Activated naive CD4-positive, alpha-beta T cell treated with anti-CD3 and anti-CD28 coated beads for 36 hours (primary cell): ENCODE results near the gene SGF29. TPM values are rescaled to one million over a fixed set of nuclear protein-coding genes. Genes with fewer than 3 reads are reported as not detected.
"Not testable (repeated sequence)": the region's sequence is repeated elsewhere in the genome, so short reads cannot be mapped to it uniquely, and the experiment has no call there.

Experiments
- CTCF ChIA-PET: fragments of 350-600 bp; sonication (Branson Sonifier 250); formaldehyde crosslinking; loops from one replicate; lab custom pipeline; 2021; ENCODE audit warnings: antibody characterized with exemption; lab: Charles Lee
- DNase-seq: peaks from one replicate; pipeline ENCODE4 v3.0.0-alpha.2; 2020
- H3K27ac Mint-ChIP-seq: one replicate; pipeline ENCODE4 v1.8.0; 2021; ENCODE audit warnings: mild to moderate bottlenecking, mixed read lengths
- H3K27me3 Mint-ChIP-seq: one replicate; pipeline ENCODE4 v1.8.0; 2021; ENCODE audit warnings: low read depth, mixed read lengths
- H3K36me3 Mint-ChIP-seq: one replicate; pipeline ENCODE4 v1.8.0; 2021; ENCODE audit warnings: low read depth, mixed read lengths
- H3K4me1 Mint-ChIP-seq: one replicate; pipeline ENCODE4 v1.8.0; 2021; ENCODE audit warnings: low read depth, mixed read lengths
- H3K4me3 Mint-ChIP-seq: one replicate; pipeline ENCODE4 v1.8.0; 2021; ENCODE audit warnings: mild to moderate bottlenecking, moderate library complexity, mixed read lengths
- H3K9me3 Mint-ChIP-seq: one replicate; pipeline ENCODE4 v1.8.0; 2021; ENCODE audit warnings: mixed read lengths
- intact Hi-C: fragments of 100-400 bp; cut with micrococcal nuclease; formaldehyde crosslinking; loops from one replicate; pipeline ENCODE4 v1.15.1; 2023
- total RNA-seq, 2 experiments: library from RNA; stranded (reverse); gene quantifications; one replicate each; pipeline ENCODE4 v1.2.3, GENCODE V29; 2021

The SGF29 gene
- total RNA-seq, 2 experiments from 2014 or later: 15.9 TPM

DNA sequence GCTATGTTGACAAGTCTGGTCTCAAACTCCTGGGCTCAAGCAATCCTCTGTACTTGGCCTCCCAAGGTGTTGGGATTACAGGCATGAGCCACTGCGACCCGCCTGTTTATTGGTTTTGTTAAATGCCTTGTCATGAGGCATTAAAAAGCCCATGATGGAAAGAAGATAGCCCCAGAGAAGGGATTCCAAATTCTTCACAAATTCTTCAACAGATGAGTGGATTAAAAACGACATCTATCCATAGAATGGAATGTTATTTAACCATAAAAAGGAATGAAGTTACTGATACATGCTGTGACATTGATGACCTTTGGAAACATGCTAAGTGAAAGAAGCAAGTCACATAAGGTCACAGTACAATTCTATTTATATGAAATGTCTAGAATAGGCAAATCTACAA is 4.7 kb downstream of the SGF29 start:
- no peak for DNase-seq
- no peaks in the 10 kb centered on the region for H3K27me3 Mint-ChIP-seq
- H3K4me3 Mint-ChIP-seq: no peak overlapping the region
- peaks cover 25% of the 10 kb centered on the region for H3K36me3 Mint-ChIP-seq
- intact Hi-C loops: no loop called here
- CTCF ChIA-PET: interaction anchor here (0.9 kb wide), 1 partner anchor 52 kb away, joined by 3 read pairs; the partner anchor contains the start of gene SULT1A1
- H3K9me3 Mint-ChIP-seq: no peaks in the 10 kb centered on the region
- no peak overlapping the region for H3K27ac Mint-ChIP-seq
- peaks cover 41% of the 10 kb centered on the region for H3K4me1 Mint-ChIP-seq

DNA sequence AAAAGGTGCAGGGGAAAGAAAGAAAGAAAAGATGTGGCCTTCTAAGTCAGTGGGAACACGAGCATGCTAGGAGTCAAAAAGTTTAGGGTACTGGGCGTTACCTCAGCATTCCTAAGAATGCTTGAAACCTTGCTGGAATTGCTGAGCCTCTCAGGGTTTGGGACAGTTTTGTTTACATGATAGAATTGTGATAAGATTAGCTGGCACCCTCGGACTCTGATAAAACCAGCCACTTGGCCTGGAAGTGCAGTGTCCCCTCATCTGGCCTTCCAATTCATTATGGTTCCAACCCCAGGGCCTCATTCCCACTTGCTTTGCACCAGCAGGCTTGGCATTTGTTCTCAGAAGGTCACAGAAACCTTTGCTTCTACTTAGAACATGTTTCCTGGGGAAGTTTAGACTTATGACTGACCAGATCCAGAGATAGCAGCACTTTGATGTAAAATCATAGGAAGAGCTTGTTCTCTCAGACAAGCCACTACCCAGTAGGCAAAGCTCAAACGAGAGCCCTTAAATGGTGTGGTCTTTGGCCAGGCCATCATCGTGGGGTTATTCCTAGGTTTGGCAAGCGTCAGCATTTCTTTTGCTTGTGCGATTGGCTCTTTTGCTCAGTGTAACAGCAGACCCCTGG is 8.0 kb downstream of the SGF29 start:
- H3K4me1 Mint-ChIP-seq: peaks cover 25% of the 10 kb centered on the region
- intact Hi-C loops: no loop called here
- H3K36me3 Mint-ChIP-seq: peaks cover 35% of the 10 kb centered on the region
- H3K27ac Mint-ChIP-seq: no peak overlapping the region
- no peaks in the 10 kb centered on the region for H3K27me3 Mint-ChIP-seq
- H3K9me3 Mint-ChIP-seq: peaks cover 4% of the 10 kb centered on the region
- CTCF ChIA-PET: no interaction called here
- no peak overlapping the region for H3K4me3 Mint-ChIP-seq
- DNase-seq: no peak

DNA sequence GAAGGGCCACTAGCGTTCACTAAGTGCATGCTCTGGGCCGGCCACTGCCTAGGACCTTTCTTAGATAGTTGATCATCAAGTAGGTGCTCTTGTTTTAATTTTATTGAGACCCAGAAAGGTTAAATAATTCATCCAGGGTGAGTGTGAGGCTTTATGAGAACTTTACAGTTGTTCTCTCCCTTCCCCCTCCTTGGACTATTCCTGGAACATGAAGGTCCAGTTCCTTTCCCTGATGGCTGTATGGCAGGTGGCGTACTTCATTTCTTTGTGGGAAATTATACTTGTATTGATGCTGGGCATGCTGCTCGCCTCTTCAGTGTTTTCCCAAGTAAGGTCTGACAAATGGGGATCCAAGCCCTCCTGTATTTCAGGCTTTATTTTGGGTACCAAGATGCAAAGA is 8.5 kb downstream of the SGF29 start:
- peaks cover 35% of the 10 kb centered on the region for H3K36me3 Mint-ChIP-seq

DNA sequence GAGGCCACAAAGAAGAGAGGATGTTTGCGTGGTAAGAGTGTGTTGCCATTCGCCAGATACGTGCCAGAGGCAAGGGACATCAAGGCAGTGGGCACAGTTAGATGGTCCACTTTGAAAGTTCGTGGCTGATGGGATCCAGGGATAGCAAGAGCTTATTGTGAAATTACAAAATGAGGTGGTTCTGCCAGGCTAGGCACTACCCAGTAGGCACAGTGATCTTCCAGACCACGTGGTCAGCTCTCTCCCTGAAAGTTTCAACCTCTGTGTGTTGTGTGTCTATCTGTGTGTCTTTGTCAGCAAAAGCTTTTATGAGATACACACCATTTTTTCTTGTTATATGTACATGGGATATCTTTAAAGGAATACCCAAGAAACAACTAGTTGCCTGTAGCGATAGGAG is 9.5 kb downstream of the SGF29 start:
- peaks cover 8% of the 10 kb centered on the region for H3K9me3 Mint-ChIP-seq
- intact Hi-C loops: no loop called here
- no peaks in the 10 kb centered on the region for H3K27me3 Mint-ChIP-seq
- H3K4me1 Mint-ChIP-seq: peaks cover 18% of the 10 kb centered on the region
- no peak for DNase-seq
- H3K27ac Mint-ChIP-seq: no peak overlapping the region
- CTCF ChIA-PET: no interaction called here
- no peak overlapping the region for H3K4me3 Mint-ChIP-seq
- H3K36me3 Mint-ChIP-seq: peaks cover 36% of the 10 kb centered on the region

More for the DNA sequence above, 8.5 kb downstream of the SGF29 start:
- peaks cover 19% of the 10 kb centered on the region for H3K4me1 Mint-ChIP-seq
- no peaks in the 10 kb centered on the region for H3K27me3 Mint-ChIP-seq
- CTCF ChIA-PET: no interaction called here
- H3K27ac Mint-ChIP-seq: no peak overlapping the region
- H3K9me3 Mint-ChIP-seq: peaks cover 5% of the 10 kb centered on the region
- no peak for DNase-seq
- intact Hi-C loops: no loop called here
- no peak overlapping the region for H3K4me3 Mint-ChIP-seq

DNA sequence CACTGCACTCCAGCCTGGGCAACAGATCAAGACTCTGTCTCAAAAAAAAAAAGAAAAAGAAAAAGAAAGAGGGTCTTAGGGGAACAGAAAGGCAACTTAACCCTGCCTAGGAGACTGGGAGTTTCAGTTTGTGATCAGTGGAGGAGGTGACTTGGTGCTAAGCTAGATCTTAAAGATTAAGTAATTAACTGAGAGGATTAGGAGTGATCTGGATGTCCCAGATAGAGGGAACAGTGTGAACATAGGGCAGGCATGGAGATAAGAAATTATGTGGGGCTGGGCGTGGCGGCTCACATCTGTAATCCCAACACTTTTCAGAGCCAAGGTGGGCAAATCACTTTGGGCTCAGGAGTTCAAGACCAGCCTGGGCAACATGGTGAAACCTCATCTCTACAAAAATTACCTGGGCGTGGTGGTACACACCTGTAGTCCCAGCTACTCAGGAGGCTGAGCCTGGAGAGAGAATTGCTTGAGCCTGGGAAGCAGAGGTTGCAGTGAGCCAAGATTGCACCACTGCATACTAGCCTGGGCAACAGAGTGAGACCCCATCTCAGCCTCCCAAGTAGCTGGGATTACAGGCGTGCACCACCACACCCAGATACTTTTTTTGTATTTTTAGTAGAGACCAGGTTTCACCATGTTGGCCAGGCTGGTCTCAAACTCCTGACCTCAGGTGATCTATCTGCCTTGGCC is 12.7 kb downstream of the SGF29 start:
- H3K9me3 Mint-ChIP-seq, H3K4me3 Mint-ChIP-seq, intact Hi-C loops, CTCF ChIA-PET, DNase-seq, H3K27ac Mint-ChIP-seq, H3K27me3 Mint-ChIP-seq: not testable (repeated sequence)
- peaks cover 13% of the 10 kb centered on the region for H3K4me1 Mint-ChIP-seq
- peaks cover 17% of the 10 kb centered on the region for H3K36me3 Mint-ChIP-seq

DNA sequence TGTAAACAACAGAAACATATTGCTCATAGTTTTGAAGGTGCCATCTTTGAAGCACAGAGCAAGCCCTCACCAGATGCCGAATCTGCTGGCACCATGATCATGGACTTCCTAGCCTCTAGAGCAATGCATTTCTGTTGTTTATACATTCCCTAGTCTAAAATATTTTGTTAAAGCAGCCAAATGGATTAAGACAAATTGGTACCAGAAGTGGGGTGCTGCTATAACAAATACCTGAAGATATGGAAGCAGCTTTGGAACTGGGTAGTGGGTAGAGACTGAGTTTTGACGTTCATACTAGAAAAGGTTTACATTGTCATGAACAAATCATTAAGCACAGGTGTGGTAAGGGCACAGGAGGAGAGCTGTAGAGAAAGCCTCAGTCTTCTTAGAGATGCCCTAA is 13.6 kb downstream of the SGF29 start:
- Mint-ChIP-seq H3K4me3 (no peak overlapping the region), H3K27ac (no peak overlapping the region), H3K27me3 (no peaks in the 10 kb centered on the region), H3K36me3 (peaks cover 17% of the 10 kb centered on the region), H3K4me1 (peaks cover 13% of the 10 kb centered on the region), H3K9me3 (peaks cover 8% of the 10 kb centered on the region)
- CTCF ChIA-PET: no interaction called here
- DNase-seq: no peak
- intact Hi-C loops: no loop called here

DNA sequence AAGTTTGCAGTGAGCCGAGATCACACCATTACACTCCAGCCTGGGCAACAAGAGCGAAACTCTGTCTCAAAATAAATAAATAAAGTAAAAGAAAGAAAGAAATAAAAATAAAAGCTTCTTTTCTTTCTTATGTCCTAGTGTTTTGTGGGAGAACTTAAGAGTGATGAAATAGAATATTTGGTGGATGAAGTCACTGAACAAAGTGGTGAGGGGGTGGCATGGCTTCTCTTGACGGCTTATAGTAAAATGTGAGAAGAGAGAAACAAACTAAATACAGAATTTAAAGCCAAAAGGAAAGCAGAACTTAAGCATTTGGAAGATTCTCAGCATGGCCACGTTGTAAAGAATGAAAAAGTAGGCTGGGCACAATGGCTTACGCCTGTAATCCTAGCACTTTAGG is 15.3 kb downstream of the SGF29 start:
- H3K4me3 Mint-ChIP-seq: no peak overlapping the region
- CTCF ChIA-PET: no interaction called here
- H3K9me3 Mint-ChIP-seq: peaks cover 8% of the 10 kb centered on the region
- H3K27me3 Mint-ChIP-seq: no peaks in the 10 kb centered on the region
- intact Hi-C loops: no loop called here
- no peak for DNase-seq
- H3K36me3 Mint-ChIP-seq: peaks cover 19% of the 10 kb centered on the region
- H3K4me1 Mint-ChIP-seq: peaks cover 13% of the 10 kb centered on the region
- no peak overlapping the region for H3K27ac Mint-ChIP-seq

DNA sequence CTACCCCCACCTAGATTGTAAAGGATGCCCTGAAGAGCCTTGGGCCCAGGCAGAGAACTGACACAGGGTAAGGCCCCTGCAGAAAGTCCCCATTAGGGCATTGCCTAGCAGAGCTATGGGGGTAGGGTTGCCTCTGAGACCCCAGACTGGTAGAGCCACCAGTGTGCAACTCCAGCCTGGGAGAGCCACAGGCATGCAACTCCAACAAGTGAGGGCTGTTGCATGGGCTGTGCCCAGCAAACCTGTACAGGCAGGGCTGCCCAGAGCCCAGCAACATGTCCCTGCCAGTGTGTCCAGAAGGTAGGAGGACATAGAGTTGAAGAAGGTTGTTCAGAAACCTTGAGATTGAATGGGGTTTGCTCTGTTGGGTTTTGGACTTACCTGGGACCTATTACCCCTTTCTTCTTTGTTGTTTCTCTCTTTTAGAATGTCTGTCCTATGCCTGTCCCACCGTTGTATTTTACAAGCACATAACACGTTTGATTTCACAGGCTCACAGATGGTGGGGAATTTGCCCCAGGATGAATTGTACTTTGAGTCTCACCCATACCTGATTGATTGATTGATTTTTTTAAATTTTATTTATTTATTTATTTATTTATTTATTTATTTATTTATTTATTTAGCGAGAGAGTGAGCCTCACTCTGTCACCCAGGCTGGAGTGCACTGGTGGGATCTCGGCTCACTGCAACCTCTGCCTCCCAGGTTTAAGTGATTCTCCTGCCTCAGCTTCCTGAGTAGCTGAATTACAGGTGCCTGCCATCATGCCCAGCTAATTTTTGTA is 16.4 kb downstream of the SGF29 start:
- Mint-ChIP-seq H3K27ac (no peak overlapping the region), H3K27me3 (no peaks in the 10 kb centered on the region), H3K9me3 (peaks cover 8% of the 10 kb centered on the region), H3K36me3 (peaks cover 17% of the 10 kb centered on the region), H3K4me1 (peaks cover 13% of the 10 kb centered on the region), H3K4me3 (no peak overlapping the region)
- DNase-seq: no peak
- CTCF ChIA-PET: no interaction called here
- intact Hi-C loops: no loop called here

DNA sequence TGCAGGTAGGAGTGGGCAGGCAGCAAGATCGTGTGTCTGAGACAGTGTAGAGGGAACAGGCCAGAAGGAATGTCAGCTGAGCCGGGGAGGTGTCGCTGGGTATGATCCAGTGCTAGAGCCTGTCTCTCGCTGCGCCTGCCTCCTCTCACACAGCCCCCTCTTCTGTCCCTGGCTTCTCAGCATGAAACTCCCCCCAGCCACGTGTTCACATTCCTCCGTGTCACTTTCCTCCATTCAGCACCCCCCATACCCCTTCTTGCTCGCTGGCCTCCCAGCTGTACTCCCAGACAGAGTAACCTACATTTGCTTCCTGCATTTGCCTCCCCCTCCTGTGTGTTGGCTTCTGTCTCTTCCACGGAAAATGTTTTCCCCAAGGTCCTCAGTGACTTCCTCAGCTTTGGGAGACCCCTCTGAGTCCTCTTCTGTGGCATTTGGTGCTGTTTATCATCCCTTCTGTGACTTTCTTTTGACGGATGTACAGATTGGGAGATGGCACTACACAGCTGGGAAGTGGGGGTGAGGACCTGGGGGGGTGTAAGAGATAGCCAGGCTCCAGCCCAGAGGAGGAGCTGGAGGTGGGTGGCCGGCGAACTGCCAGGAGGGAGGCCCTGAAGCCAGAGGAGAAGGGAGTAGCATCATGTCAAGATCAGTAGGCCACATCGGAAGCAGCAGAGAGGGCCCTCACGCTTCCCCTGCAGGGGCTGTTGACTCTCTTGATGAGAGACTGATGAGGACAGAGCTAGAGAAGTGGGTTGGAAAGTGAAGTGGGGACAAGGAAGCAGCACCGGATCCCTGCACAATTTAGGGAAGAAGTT is 19.2 kb downstream of the SGF29 start:
- no peaks in the 10 kb centered on the region for H3K27me3 Mint-ChIP-seq
- no peaks in the 10 kb centered on the region for H3K9me3 Mint-ChIP-seq
- no peak overlapping the region for H3K4me3 Mint-ChIP-seq
- intact Hi-C loops: no loop called here
- no peak overlapping the region for H3K27ac Mint-ChIP-seq
- CTCF ChIA-PET: no interaction called here
- peaks cover 8% of the 10 kb centered on the region for H3K4me1 Mint-ChIP-seq
- no peak for DNase-seq
- H3K36me3 Mint-ChIP-seq: peaks cover 1% of the 10 kb centered on the region

DNA sequence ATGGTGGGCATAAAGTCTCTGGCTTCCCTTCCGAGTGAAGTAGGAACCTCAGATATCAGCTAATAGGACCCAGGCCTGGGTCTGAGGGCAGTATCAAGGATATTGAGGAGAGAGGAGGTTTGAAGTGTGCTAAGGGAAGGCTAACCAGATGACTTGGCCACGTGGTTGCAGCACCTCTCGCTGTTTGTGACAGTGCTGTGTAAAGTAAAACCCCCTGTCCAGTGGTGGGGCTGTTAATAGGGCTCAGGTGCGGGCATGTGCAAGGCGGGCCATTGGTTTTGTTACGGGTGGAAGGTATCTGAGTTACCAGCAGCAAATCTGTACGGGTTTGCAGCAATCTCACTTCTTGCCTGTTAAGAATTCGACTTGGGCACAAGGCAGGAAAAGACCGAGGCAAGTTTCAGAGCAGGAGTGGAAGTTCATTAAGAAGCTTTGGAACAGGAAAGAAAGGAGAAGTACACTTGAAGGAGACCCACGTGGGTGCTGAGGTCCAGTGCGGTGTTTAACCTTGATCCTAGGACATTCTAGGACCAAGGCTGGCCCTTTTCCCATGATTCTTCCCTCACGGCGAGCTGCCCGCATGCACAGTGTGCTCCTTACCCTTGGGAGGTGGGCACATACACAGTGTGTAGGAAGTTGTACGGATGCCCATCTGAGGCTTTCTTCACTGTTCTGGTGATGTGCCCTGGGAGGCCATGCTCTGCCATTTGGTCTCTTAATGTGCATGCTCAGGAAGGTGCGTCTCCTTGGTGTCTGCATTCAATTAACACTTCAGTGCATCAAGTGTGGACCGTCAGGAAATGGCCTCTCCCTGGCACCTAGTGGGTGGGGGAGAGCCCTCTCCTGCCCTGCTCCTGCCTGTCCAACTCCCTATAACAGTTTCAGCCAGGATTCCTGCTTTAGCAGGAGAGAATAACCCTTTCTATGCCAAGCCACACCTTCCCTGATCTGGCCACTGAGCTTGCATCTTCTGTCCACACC is 20.3 kb downstream of the SGF29 start:
- Mint-ChIP-seq H3K36me3 (peaks cover 1% of the 10 kb centered on the region), H3K4me3 (no peak overlapping the region), H3K4me1 (peaks cover 8% of the 10 kb centered on the region), H3K27ac (no peak overlapping the region), H3K27me3 (no peaks in the 10 kb centered on the region), H3K9me3 (no peaks in the 10 kb centered on the region)
- CTCF ChIA-PET: no interaction called here
- intact Hi-C loops: no loop called here
- DNase-seq: no peak

DNA sequence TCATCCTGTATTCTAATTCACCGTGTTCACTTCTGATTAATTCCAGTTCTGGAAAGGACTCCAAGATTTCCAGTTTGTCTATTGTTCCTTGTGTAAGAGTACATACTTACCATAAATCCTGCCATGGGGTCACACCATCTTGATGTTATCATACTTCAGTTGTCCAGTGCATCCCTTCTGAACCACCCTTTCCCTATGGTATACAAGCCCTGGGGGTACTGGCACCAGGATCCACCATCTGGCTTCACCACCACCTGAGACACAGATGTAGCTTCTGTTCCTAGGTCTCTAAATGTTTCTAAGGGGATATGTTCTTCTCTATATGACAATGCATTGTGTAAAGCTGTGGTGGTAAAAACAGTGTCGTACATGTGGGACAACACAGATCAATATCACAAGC is 21.2 kb downstream of the SGF29 start:
- Mint-ChIP-seq H3K27me3 (no peaks in the 10 kb centered on the region), H3K4me1 (peaks cover 5% of the 10 kb centered on the region), H3K9me3 (no peaks in the 10 kb centered on the region), H3K27ac (no peak overlapping the region), H3K36me3 (peaks cover 1% of the 10 kb centered on the region), H3K4me3 (no peak overlapping the region)
- no peak for DNase-seq
- intact Hi-C loops: no loop called here
- CTCF ChIA-PET: interaction anchor here (0.5 to 0.6 kb wide), 2 partner anchors 46 kb away, joined by 3 to 4 read pairs; no protein-coding TSS in a partner anchor
